Midbrain (tissue), 1 donor: ENCODE results near the gene EIF5.
A peak's percentile ranks its signal among the peaks of the same experiment; 100 is the strongest.

Experiments used
- DNase-seq: peaks from one replicate; lab custom pipeline; 2025; lab: John Stamatoyannopoulos, UW

Gene EIF5

GRCh38 chr14:103372017-103372416, 38.0 kb downstream of the EIF5 start:
- DNase-seq = no peak

GRCh38 chr14:103372552-103373304, 38.7 kb downstream of the EIF5 start:
- no peak for DNase-seq

GRCh38 chr14:103374121-103374520, 40.1 kb downstream of the EIF5 start:
- DNase-seq = no peak

GRCh38 chr14:103377522-103378037, 43.5 kb downstream of the EIF5 start:
- no peak for DNase-seq

- no peak for DNase-seq
Observed at GRCh38 chr14:103378038-103378854, 44.2 kb downstream of the EIF5 start.

GRCh38 chr14:103380719-103381377, 46.8 kb downstream of the EIF5 start:
- no peak for DNase-seq

- DNase-seq = no peak
Observed at GRCh38 chr14:103382376-103382775, 48.3 kb downstream of the EIF5 start.

- no peak for DNase-seq
Observed at GRCh38 chr14:103384450-103385151, 50.6 kb downstream of the EIF5 start.

- DNase-seq = peak; percentile 97
Observed at GRCh38 chr14:103385152-103385928, 51.3 kb downstream of the EIF5 start, which contains the start of gene MARK3. TSS of gene MARK3 (plus strand) at chr14:103385415. CDS start at chr14:103386030, 615 bp downstream.

- peak; percentile 44 for DNase-seq
Observed at GRCh38 chr14:103385929-103386712, 52.1 kb downstream of the EIF5 start.

GRCh38 chr14:103386713-103387329, 52.8 kb downstream of the EIF5 start:
- DNase-seq = peak; percentile 44

- DNase-seq = no peak
Observed at GRCh38 chr14:103388664-103389063, 54.6 kb downstream of the EIF5 start.

- DNase-seq = no peak
Observed at GRCh38 chr14:103390605-103391004, 56.6 kb downstream of the EIF5 start.

GRCh38 chr14:103391048-103391447, 57.0 kb downstream of the EIF5 start:
- DNase-seq = peak; percentile 27

GRCh38 chr14:103392106-103392505, 58.1 kb downstream of the EIF5 start:
- DNase-seq = no peak

- DNase-seq = no peak
Observed at GRCh38 chr14:103392572-103392971, 58.5 kb downstream of the EIF5 start.

GRCh38 chr14:103393070-103393469, 59.0 kb downstream of the EIF5 start:
- no peak for DNase-seq

GRCh38 chr14:103393676-103394626, 59.9 kb downstream of the EIF5 start:
- DNase-seq = peak; percentile 29
